Chondrocyte (in vitro differentiated cells): Measurements from ENCODE around the gene TECR. TPM values are rescaled to one million over a fixed set of nuclear protein-coding genes. Genes with fewer than 3 reads are reported as not detected.
A peak's percentile ranks its signal among the peaks of the same experiment; 100 is the strongest.
"Not testable (repeated sequence)": the region's sequence is repeated elsewhere in the genome, so short reads cannot be mapped to it uniquely, and the experiment has no call there.

Experiments
- DNase-seq: peaks from one replicate; pipeline ENCODE4 v3.0.0; 2021; ENCODE audit warnings: mixed read lengths, low spot score
- H3K27ac Mint-ChIP-seq: one replicate; pipeline ENCODE4 v1.8.0; 2021; ENCODE audit warnings: mild to moderate bottlenecking, moderate library complexity, mixed read lengths; ENCODE audit not compliant: unreplicated experiment
- H3K27me3 Mint-ChIP-seq: 2 replicates; pipeline ENCODE4 v1.8.0; 2021; ENCODE audit warnings: low read depth, mixed read lengths
- H3K36me3 Mint-ChIP-seq: 2 replicates; pipeline ENCODE4 v1.8.0; 2021; ENCODE audit warnings: low read depth, mixed read lengths
- H3K4me1 Mint-ChIP-seq: 2 replicates; pipeline ENCODE4 v1.8.0; 2021; ENCODE audit warnings: low read depth, mild to moderate bottlenecking, mixed read lengths
- H3K4me3 Mint-ChIP-seq: one replicate; pipeline ENCODE4 v1.8.0; 2021; ENCODE audit warnings: mild to moderate bottlenecking, moderate library complexity, mixed read lengths; ENCODE audit not compliant: unreplicated experiment
- H3K9me3 Mint-ChIP-seq: 2 replicates; pipeline ENCODE4 v1.8.0; 2021; ENCODE audit warnings: low read depth, mixed read lengths
- total RNA-seq: library from RNA; stranded (reverse); gene quantifications from 3 replicates; pipeline ENCODE4 v1.2.1, GENCODE V29; 2021
- TF ChIP-seq, protein P1 (sequence below): fragments of 200-600 bp; sonication (generic); IDR thresholded peaks from 2 replicates; pipeline ENCODE4 v1.5.0; 2021; ENCODE audit warnings: antibody characterized with exemption, mild to moderate bottlenecking, moderate library complexity

Gene TECR
- total RNA-seq, 1 donor from 2014 or later, result 70.7 TPM

DNA sequence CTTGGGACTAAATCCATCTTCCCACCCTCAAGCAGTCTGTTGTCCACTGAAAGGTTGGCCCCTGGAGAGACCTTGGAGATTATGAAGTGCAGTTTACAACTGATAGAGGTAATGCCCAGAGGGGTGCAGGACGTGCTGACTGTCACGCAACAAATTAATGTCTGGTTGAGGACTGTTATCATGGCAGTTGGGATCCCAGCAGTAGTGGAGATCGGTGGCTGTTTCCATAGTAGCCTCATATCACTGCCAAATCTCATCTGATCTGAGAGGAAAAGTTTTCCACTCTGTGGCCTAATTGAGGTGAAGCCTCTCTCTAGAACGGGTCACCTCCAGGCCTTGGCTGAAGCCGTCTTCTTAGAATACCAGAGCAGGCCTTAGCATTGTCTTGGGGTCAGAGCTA, 4.1 kb downstream of the TECR start:
- Mint-ChIP-seq H3K4me1 (peaks cover 16% of the 10 kb centered on the region), H3K9me3 (no peaks in the 10 kb centered on the region), H3K36me3 (no peaks in the 10 kb centered on the region), H3K4me3 (no peak overlapping the region), H3K27me3 (no peaks in the 10 kb centered on the region), H3K27ac (no peak overlapping the region)
- DNase-seq, result no peak
- TF ChIP-seq, protein P1, sequence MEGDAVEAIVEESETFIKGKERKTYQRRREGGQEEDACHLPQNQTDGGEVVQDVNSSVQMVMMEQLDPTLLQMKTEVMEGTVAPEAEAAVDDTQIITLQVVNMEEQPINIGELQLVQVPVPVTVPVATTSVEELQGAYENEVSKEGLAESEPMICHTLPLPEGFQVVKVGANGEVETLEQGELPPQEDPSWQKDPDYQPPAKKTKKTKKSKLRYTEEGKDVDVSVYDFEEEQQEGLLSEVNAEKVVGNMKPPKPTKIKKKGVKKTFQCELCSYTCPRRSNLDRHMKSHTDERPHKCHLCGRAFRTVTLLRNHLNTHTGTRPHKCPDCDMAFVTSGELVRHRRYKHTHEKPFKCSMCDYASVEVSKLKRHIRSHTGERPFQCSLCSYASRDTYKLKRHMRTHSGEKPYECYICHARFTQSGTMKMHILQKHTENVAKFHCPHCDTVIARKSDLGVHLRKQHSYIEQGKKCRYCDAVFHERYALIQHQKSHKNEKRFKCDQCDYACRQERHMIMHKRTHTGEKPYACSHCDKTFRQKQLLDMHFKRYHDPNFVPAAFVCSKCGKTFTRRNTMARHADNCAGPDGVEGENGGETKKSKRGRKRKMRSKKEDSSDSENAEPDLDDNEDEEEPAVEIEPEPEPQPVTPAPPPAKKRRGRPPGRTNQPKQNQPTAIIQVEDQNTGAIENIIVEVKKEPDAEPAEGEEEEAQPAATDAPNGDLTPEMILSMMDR, result no peak

DNA sequence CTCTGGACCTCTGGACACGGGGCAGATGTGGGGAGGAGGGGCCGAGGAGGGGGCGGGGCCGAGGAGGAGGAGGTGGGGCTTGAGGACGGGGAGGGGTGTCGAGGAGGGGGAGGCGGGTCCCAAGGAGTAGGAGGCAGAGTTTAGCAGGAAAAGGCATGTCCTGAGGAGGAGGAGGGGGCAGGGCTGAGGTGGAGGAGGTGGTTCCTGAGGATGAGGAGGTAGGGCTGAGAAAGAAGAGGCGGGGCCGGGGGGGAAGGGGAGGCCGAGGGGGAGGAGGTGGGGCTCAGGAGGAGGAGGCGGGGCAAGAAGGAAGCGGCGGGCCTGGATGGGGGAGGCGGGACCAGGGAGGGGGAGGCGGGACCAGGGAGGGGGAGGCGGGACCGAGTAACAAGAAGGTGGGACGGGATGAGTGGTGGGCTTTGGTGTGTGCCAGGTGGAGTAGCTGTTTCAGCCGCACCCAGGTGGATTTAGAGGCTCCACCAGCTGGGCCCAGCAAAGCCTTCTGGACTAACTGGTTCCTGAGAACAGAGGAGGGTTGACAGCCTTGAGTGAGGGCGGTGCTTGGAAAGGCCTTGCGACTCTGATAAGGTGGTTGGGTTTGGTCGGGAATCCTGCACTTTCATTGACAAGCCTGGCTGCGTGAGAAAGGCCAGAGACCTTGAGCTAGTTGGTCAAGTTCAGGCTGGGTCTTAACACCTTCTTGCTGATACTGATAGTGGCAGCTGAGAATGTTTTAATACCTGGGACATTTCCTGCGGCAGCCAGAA, 7.7 kb downstream of the TECR start:
- Mint-ChIP-seq H3K27ac (no peak overlapping the region), H3K4me3 (no peak overlapping the region), H3K9me3 (no peaks in the 10 kb centered on the region), H3K4me1 (no peaks in the 10 kb centered on the region), H3K27me3 (no peaks in the 10 kb centered on the region), H3K36me3 (no peaks in the 10 kb centered on the region)
- TF ChIP-seq, protein P1, result no peak
- no peak for DNase-seq

- TF ChIP-seq, protein P1, result no peak
- Mint-ChIP-seq H3K4me3 (no peak overlapping the region), H3K9me3 (no peaks in the 10 kb centered on the region), H3K4me1 (peaks cover 27% of the 10 kb centered on the region), H3K27me3 (no peaks in the 10 kb centered on the region), H3K36me3 (no peaks in the 10 kb centered on the region), H3K27ac (no peak overlapping the region)
- no peak for DNase-seq
These were observed 11.5 kb downstream of the TECR start for GRCh38 chr19:14540741-14541525.

GRCh38 chr19:14541979-14542378, 12.6 kb downstream of the TECR start:
- DNase-seq, H3K9me3 Mint-ChIP-seq, H3K4me3 Mint-ChIP-seq, H3K27ac Mint-ChIP-seq, H3K27me3 Mint-ChIP-seq, H3K36me3 Mint-ChIP-seq: not testable (repeated sequence)
- peaks cover 29% of the 10 kb centered on the region for H3K4me1 Mint-ChIP-seq

GRCh38 chr19:14542711-14543328, 13.4 kb downstream of the TECR start:
- Mint-ChIP-seq H3K36me3 (no peaks in the 10 kb centered on the region), H3K4me1 (peaks cover 29% of the 10 kb centered on the region), H3K4me3 (no peak overlapping the region), H3K27ac (peak overlapping the region; percentile 88), H3K27me3 (no peaks in the 10 kb centered on the region), H3K9me3 (no peaks in the 10 kb centered on the region)
- no peak for DNase-seq
- TF ChIP-seq, protein P1, result no peak
